K562 (cell line): ENCODE measurements around the gene MRPL52. TPM values are rescaled to one million over a fixed set of nuclear protein-coding genes. Genes with fewer than 3 reads are reported as not detected.

Experiments used
- ATF7 ChIP-seq: fragments of 450-650 bp; IDR thresholded peaks from 2 replicates; pipeline ENCODE4 v1.7.1; 2014; ENCODE audit warnings: mild to moderate bottlenecking, moderate library complexity
- BRD9 ChIP-seq: fragments of 450-650 bp; IDR thresholded peaks from 2 replicates; pipeline ENCODE4 v1.6.1; 2018; ENCODE audit warnings: low read depth; ENCODE audit not compliant: partially characterized antibody
- CCNT2 ChIP-seq: IDR thresholded peaks from 2 replicates; pipeline ENCODE4 v1.6.1; 2011; ENCODE audit warnings: borderline replicate concordance, low read depth, mild to moderate bottlenecking, moderate library complexity, mixed read lengths, low read length; ENCODE audit not compliant: insufficient read length; ENCODE audit errors: extremely low read depth
- FOSL1 ChIP-seq: fragments of 200-800 bp; sonication (Bioruptor generic); conservative IDR thresholded peaks from 2 replicates; pipeline ENCODE4 v1.6.1; 2016; ENCODE audit warnings: missing genetic modification characterization, missing compliant biosample characterization
- HDAC8 ChIP-seq: fragments of 450-650 bp; IDR thresholded peaks from 2 replicates; pipeline ENCODE4 v1.6.1; 2016; ENCODE audit warnings: mild to moderate bottlenecking, missing genetic modification characterization, moderate library complexity, missing compliant biosample characterization
- HEY1 ChIP-seq: fragments of 250-450 bp; sonication (Bioruptor Pico); IDR thresholded peaks from 2 replicates; pipeline ENCODE4 v1.5.0; 2020; ENCODE audit warnings: mild to moderate bottlenecking, moderate library complexity, borderline replicate concordance
- KLF16 ChIP-seq: IDR thresholded peaks from 2 replicates; pipeline ENCODE4 v1.6.1; 2016; ENCODE audit warnings: antibody characterized with exemption
- LARP7 ChIP-seq: fragments of 450-650 bp; IDR thresholded peaks from 2 replicates; pipeline ENCODE4 v1.6.1; 2016
- LCOR ChIP-seq: sonication (generic); formaldehyde crosslinking; IDR thresholded peaks from 2 replicates; pipeline ENCODE4 v1.8.0; 2022; ENCODE audit warnings: mild to moderate bottlenecking, missing genetic modification reagents
- MTA3 ChIP-seq: fragments of 450-650 bp; formaldehyde crosslinking; IDR thresholded peaks from 2 replicates; pipeline ENCODE4 v1.6.1; 2017; ENCODE audit warnings: mild to moderate bottlenecking, borderline replicate concordance
- NBN ChIP-seq: fragments of 450-650 bp; IDR thresholded peaks from 2 replicates; pipeline ENCODE4 v1.6.1; 2016; ENCODE audit warnings: low read depth, mild to moderate bottlenecking
- NUFIP1 ChIP-seq: fragments of 450-650 bp; IDR thresholded peaks from 2 replicates; pipeline ENCODE4 v1.6.1; 2018; ENCODE audit not compliant: partially characterized antibody
- POLR2AphosphoS5 ChIP-seq: IDR thresholded peaks from 2 replicates; pipeline ENCODE4 v1.6.1; 2011; ENCODE audit warnings: mild to moderate bottlenecking, low read depth, low read length, moderate library complexity; ENCODE audit not compliant: control insufficient read depth, insufficient read depth
- REST ChIP-seq, 2 experiments: fragments of 450-650 bp; formaldehyde crosslinking in 1 of 2; IDR thresholded peaks; 2 replicates each; pipeline versions ENCODE4 v1.4.0 to v1.6.1; 2014 to 2020; ENCODE audit warnings: mild to moderate bottlenecking in 2 of 2, borderline replicate concordance in 1 of 2, low read depth in 1 of 2
- RNF2 ChIP-seq: sonication (generic); IDR thresholded peaks from 2 replicates; pipeline ENCODE4 v1.6.1; 2016
- TBP ChIP-seq: optimal IDR thresholded peaks from 2 replicates; pipeline ENCODE3; 2011; ENCODE audit warnings: low read depth, low read length, improper control_type of control experiment
- TEAD4 ChIP-seq, 2 experiments: sonication (generic) in 1 of 2; formaldehyde crosslinking in 1 of 2; IDR thresholded peaks; 2 replicates each; pipeline versions ENCODE4 v1.6.1 to v1.8.0; 2012 to 2022; ENCODE audit warnings: borderline replicate concordance in 1 of 2, inconsistent platforms in 1 of 2, low read length in 1 of 2, mild to moderate bottlenecking in 1 of 2, missing genetic modification reagents in 1 of 2
- XRCC5 ChIP-seq: fragments of 200-400 bp; formaldehyde crosslinking; IDR thresholded peaks from 2 replicates; pipeline ENCODE4 v1.6.1; 2017; ENCODE audit warnings: low read depth, mild to moderate bottlenecking, low read length
- ZBTB8A ChIP-seq: fragments of 450-650 bp; IDR thresholded peaks from 2 replicates; pipeline ENCODE4 v1.6.1; 2018; ENCODE audit warnings: mild to moderate bottlenecking, moderate library complexity; ENCODE audit not compliant: partially characterized antibody
- ZNF764 ChIP-seq: fragments of 250-450 bp; sonication (Bioruptor Pico); IDR thresholded peaks from 2 replicates; pipeline ENCODE4 v1.4.0; 2020; ENCODE audit warnings: low read depth, mild to moderate bottlenecking, moderate library complexity
- polyA plus RNA-seq, 8 experiments: library from polyadenylated mRNA; depleted of rRNA in 4 of 8; stranded (reverse) in 5 of 8; unstranded in 3 of 8; fragments of >200 nt; fragmentation: Nextera tagmentation in 2 of 8; fragmentation: Illumina TruSeq in 1 of 8; extraction: Ambion mirVana in 2 of 8; extraction: Trizol in 1 of 8; gene quantifications; 2 replicates each; pipeline versions ENCODE4 v1.2.1 to v1.2.3, GENCODE V29; 2011 to 2014; ENCODE audit warnings: inconsistent platforms in 1 of 8, missing spikeins in 1 of 8
- total RNA-seq, 7 experiments: library from RNA; depleted of rRNA in 6 of 7; stranded (reverse); fragments of >200 nt in 6 of 7; fragmentation: Illumina TruSeq in 2 of 7; extraction: Trizol in 2 of 7; gene quantifications; 2 replicates each; pipeline versions ENCODE4 v1.2.1 to v1.2.3, GENCODE V29; 2011 to 2021; ENCODE audit warnings: low replicate concordance in 1 of 7

Gene MRPL52
- total and polyA plus RNA-seq, 9 of the 15 experiments (the other 6 are each of a cell fraction or from before 2014, with no cell fraction given): 56.5 to 213 (median 168) TPM

- TF ChIP-seq ZNF764 (CRISPR knock-in tag) (peak; percentile 71; the same call in 1 of the 2 replicates), CCNT2 (peak; percentile 61), MTA3 (0 out of 2 replicates have a peak, but pooled peaks have one; percentile 7), ATF7 (peak; percentile 56), HEY1 (CRISPR knock-in tag) (no peak), TBP (peak; percentile 41), NBN (0 out of 2 replicates have a peak, but pooled peaks have one; percentile 42), KLF16 (0 out of 2 replicates have a peak, but pooled peaks have one; percentile 65), TEAD4 (IDR thresholded peaks at IDR 0.05; ENCODE audit: low read length) (peak; percentile 31), TEAD4 (CRISPR knock-in tag; IDR thresholded peaks at IDR 0.05; ENCODE audit: borderline replicate concordance) (no peak), LARP7 (0 out of 2 replicates have a peak, but pooled peaks have one; percentile 34), XRCC5 (peak; percentile 83; the same call in 1 of the 2 replicates), ZBTB8A (no peak), RNF2 (no peak), REST (IDR thresholded peaks at IDR 0.05; ENCODE audit: borderline replicate concordance) (peak; percentile 51; the same call in 1 of the 2 replicates), REST (CRISPR knock-in tag; IDR thresholded peaks at IDR 0.05; ENCODE audit: low read depth) (no peak), FOSL1 (tag) (peak; percentile 3; the same call in 1 of the 2 replicates), POLR2AphosphoS5 (peak; percentile 54; the same call in 1 of the 2 replicates), BRD9 (peak; percentile 80), NUFIP1 (no peak), LCOR (CRISPR knock-in tag) (peak; percentile 56; the same call in 1 of the 2 replicates), HDAC8 (tag) (no peak)
These were observed 42.5 kb downstream of the MRPL52 start (continued) for GRCh38 chr14:22872033-22872832.
